Aorta (tissue), 5 donors: ENCODE data around the gene DEDD. TPM values are rescaled to one million over a fixed set of nuclear protein-coding genes. Genes with fewer than 3 reads are reported as not detected.

ENCODE experiments used
- ATAC-seq: fragments of 200-7000 bp; cut with Tn5 transposase; one replicate; pipeline ENCODE4 v1.9.1; 2022; ENCODE audit warnings: moderate library complexity; ENCODE audit not compliant: low FRiP score
- DNase-seq, 2 donors: peaks; one replicate each; pipeline ENCODE4 v3.0.0-alpha.2; 2020
- H3K27ac ChIP-seq, 2 donors: one replicate each; pipeline ENCODE4 v1.5.1; 2013; ENCODE audit warnings: low read length in 2 of 2, mild to moderate bottlenecking in 2 of 2, moderate library complexity in 2 of 2, control low read depth in 1 of 2, inconsistent platforms in 1 of 2, low read depth in 1 of 2
- H3K27me3 ChIP-seq, 2 donors: one replicate each; pipeline ENCODE4 v1.6.1; 2013; ENCODE audit warnings: control low read depth in 1 of 2, low read length in 1 of 2, mild to moderate bottlenecking in 1 of 2, moderate library complexity in 1 of 2; ENCODE audit not compliant: insufficient read depth in 2 of 2, control insufficient read depth in 1 of 2
- H3K36me3 ChIP-seq, 2 donors: one replicate each; pipeline ENCODE4 v1.6.1; 2013; ENCODE audit warnings: control low read depth in 1 of 2, low read length in 1 of 2, mild to moderate bottlenecking in 1 of 2; ENCODE audit not compliant: insufficient read depth in 2 of 2, control insufficient read depth in 1 of 2
- H3K4me1 ChIP-seq, 2 donors: one replicate each; pipeline ENCODE4 v1.6.1; 2013; ENCODE audit warnings: low read length in 2 of 2, control low read depth in 1 of 2, mild to moderate bottlenecking in 1 of 2, moderate library complexity in 1 of 2; ENCODE audit not compliant: insufficient read depth in 2 of 2, control insufficient read depth in 1 of 2
- H3K4me3 ChIP-seq, 2 donors: one replicate each; pipeline ENCODE4 v1.5.1; 2013; ENCODE audit warnings: low read length in 2 of 2, control low read depth in 1 of 2, mild to moderate bottlenecking in 1 of 2
- H3K9me3 ChIP-seq: one replicate; pipeline ENCODE4 v1.6.1; 2013; ENCODE audit warnings: mild to moderate bottlenecking, low read length; ENCODE audit not compliant: control insufficient read depth
- WGBS, 2 donors: extraction: QIAGEN DNeasy Blood & Tissue Kit; methylation state at CpG; one replicate each; pipeline ENCODE4 v1.1.7; 2013; 5-methylcytosine and 5-hydroxymethylcytosine counted together
- intact Hi-C, 2 donors: fragments of 100-400 bp; cut with DNase I; formaldehyde crosslinking; loops; one replicate each; pipeline versions ENCODE4 v1.14.2 to v1.15.0; 2022
- polyA plus RNA-seq, 2 donors: library from polyadenylated mRNA; stranded (reverse); fragments of 200-250 nt; gene quantifications; one replicate each; pipeline ENCODE4 v1.2.3, GENCODE V29; 2013
- total RNA-seq, 2 donors: library from RNA; stranded (reverse); fragmentation: NEBNext Ultra II Directional; extraction: Animal tissue kit (Norgen Biotek cat#: 25700); gene quantifications; one replicate each; pipeline ENCODE4 v1.2.1, GENCODE V29; 2021
- donor health status: healthy with polysubstance abuse.
- donor health status: Bipolar disorder and iron deficiency.
- donor health status: DM: no; HTN: no; CAD: no.
- donor health status: DM: no; HTN: no; CAD: no.
- donor health status: DM: yes; HTN: yes; CAD: no.

Gene DEDD
- total and polyA plus RNA-seq, 4 donors, result 25.2 to 46.8 (median 42.2) TPM

DNA sequence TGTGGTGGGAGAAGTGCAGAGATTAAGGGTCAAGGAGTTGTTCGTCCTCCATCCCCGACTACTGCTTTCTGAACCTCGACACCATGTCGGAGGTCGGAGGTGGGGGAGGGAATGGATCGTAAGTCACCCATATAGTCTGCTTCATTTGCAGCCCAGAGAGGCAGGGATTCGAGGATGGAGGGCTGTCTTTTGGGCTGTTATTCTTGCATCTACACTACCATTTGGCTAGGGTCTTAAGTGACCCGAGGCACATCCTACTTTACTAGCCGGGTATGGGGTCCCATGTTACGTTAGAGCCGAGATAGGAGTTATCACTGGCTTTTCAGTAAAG lies 27.4 kb upstream of the DEDD start:
- Histone ChIP-seq H3K4me1 (no peaks in the 10 kb centered on the region), H3K27ac (no peak overlapping the region), H3K36me3 (no peaks in the 10 kb centered on the region), H3K4me3 (peak overlapping the region; percentile 23 to 61), H3K9me3 (no peaks in the 10 kb centered on the region), H3K27me3 (no peaks in the 10 kb centered on the region)
- DNase-seq (no peak), ATAC-seq (no peak)
- WGBS, 2 donors, result 2 to 3% methylated on average over 11 of the region's 11 CpGs
- intact Hi-C loops, result loop anchor here in 1 of 2 donors (2.0 kb wide), 1 partner anchor 27 kb away; the partner anchor contains the start of gene DEDD

DNA sequence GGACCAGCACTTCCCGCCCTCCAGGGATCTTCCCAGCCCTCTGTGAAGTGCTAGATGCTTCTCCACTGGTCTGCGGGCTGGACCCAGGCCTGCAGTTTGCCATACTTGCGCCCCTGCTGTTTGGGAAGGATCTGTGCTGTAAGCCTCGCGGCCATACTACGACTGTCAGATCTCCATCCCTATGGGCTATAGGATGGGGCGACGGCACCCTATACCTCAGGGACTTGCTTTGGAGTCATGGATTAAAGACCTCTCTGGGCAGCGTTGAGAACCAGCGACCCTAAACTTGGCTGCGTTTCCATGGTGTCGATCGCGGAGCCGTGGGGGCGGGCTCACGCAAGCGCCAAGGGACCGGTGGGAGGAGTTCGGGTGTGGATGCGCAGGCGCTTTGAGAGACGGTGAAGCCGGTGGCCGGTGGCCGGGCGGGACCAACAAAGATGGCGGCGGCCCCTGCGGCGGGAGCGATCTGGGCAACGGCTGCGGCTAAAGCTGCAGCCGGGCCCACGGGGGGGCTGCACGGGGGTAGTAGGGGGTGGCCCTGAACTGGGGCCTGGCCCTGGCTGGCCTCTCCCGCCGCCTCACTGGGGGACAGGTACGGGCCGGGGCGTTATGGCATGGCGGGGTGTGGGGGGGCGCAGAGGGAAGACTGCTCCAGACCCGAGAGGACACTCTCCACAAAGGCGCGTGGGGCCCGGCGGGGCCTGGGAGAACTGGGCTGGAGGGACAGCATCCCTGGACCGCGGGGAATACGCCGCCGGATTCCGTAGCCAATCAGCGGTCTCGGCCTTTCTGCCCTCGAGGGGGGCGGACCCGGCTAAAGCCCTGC lies 26.8 kb upstream of the DEDD start, which contains the start of gene USP21:
Gene USP21, plus strand, starts transcription at position 414 of the 826 bp plus-strand sequence. CDS start 1,141 bp downstream, outside the sequence.
- H3K27me3 ChIP-seq, result no peaks in the 10 kb centered on the region
- 1% methylated on average over 59 to 60 of the region's 60 CpGs for WGBS, 2 donors
- peak; percentile 97 for ATAC-seq
- no peaks in the 10 kb centered on the region for H3K9me3 ChIP-seq
- peaks cover 0 to 1% of the 10 kb centered on the region in 2 donors for H3K4me1 ChIP-seq
- H3K4me3 ChIP-seq, result peak within 1 kb of the TSS; percentile 23 to 61
- H3K36me3 ChIP-seq, result no peaks in the 10 kb centered on the region
- peak within 1 kb of the TSS in 1 of 2 donors; percentile 82 for H3K27ac ChIP-seq
- intact Hi-C loops, result loop anchor here in 1 of 2 donors (2.0 kb wide), 1 partner anchor 26 kb away; the partner anchor contains the start of gene DEDD
- peak; percentile 96 to 98 for DNase-seq

DNA sequence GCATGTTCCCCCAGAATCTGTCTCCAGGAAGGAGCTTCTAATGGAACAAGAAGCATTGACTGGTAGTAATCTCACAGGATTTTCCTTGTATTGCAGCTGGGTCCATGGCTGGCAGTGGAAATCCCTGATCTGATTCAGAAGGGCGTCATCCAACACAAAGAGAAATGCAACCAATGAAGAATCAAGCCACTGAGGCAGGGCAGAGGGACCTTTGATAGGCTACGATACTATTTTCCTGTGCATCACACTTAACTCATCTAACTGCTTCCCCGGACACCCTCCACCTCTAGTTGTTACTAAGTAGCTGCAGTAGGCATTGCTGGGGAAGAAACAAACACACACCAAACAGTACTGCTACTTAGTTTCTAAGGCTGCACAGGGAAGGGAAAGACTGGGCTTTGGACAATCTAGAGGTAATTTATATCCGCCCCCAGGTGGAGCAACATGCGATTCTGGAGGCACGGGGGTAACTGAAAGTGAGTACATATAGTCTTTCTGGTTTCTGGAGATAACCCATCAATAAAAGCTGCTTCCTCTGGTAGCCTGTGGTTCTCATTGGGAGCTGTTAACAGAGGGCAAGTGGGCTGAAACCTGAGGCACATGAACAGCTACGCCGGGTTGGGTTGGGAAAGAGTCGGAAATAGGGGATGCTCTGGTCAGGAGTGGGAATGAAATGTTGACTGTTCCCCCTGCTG lies 26.0 kb upstream of the DEDD start:
- Histone ChIP-seq H3K4me3 (peak overlapping the region in 1 of 2 donors; percentile 61), H3K36me3 (no peaks in the 10 kb centered on the region), H3K4me1 (peaks cover 0 to 1% of the 10 kb centered on the region in 2 donors), H3K27me3 (no peaks in the 10 kb centered on the region), H3K9me3 (no peaks in the 10 kb centered on the region), H3K27ac (peak overlapping the region in 1 of 2 donors; percentile 82)
- WGBS, 2 donors, result 73% methylated on average over 9 of the region's 9 CpGs
- intact Hi-C loops, result loop anchor here in 1 of 2 donors (2.0 kb wide), 1 partner anchor 26 kb away; the partner anchor contains the start of gene DEDD
- ATAC-seq (no peak), DNase-seq (peak in 1 of 2 donors; percentile 8)

- Histone ChIP-seq H3K27me3 (no peaks in the 10 kb centered on the region), H3K4me3 (no peak overlapping the region), H3K36me3 (no peaks in the 10 kb centered on the region), H3K9me3 (no peaks in the 10 kb centered on the region), H3K4me1 (peaks cover 0 to 1% of the 10 kb centered on the region in 2 donors), H3K27ac (no peak overlapping the region)
- WGBS, 2 donors, result 84 to 96% methylated on average over 1 of the region's 1 CpG
- no peak for ATAC-seq
- intact Hi-C loops, result loop anchor here in 1 of 2 donors (2.0 kb wide), 1 partner anchor 25 kb away; the partner anchor contains the start of gene DEDD
- DNase-seq, result peak in 1 of 2 donors; percentile 2
Observed at GRCh38 chr1:161157867-161158266, 25.4 kb upstream of the DEDD start.

- H3K4me3 ChIP-seq, result peak within 1 kb of the TSS; percentile 70 to 76
- 0 to 1% methylated on average over 33 of the region's 33 CpGs for WGBS, 2 donors
- peak within 1 kb of the TSS; percentile 57 to 86 for H3K27ac ChIP-seq
- no peaks in the 10 kb centered on the region for H3K27me3 ChIP-seq
- no peaks in the 10 kb centered on the region for H3K36me3 ChIP-seq
- peak; percentile 89 to 90 for DNase-seq
- peaks cover 0 to 1% of the 10 kb centered on the region in 2 donors for H3K4me1 ChIP-seq
- ATAC-seq, result peak; percentile 95
- no peaks in the 10 kb centered on the region for H3K9me3 ChIP-seq
- intact Hi-C loops, result loop anchor here in 1 of 2 donors (2.0 kb wide), 1 partner anchor 21 kb away; the partner anchor contains the start of gene DEDD
Observed at GRCh38 chr1:161153682-161154337, 21.3 kb upstream of the DEDD start, which contains the start of gene UFC1. TSS of gene UFC1 (plus strand) at chr1:161153978. CDS start at chr1:161153998, 20 bp downstream.

DNA sequence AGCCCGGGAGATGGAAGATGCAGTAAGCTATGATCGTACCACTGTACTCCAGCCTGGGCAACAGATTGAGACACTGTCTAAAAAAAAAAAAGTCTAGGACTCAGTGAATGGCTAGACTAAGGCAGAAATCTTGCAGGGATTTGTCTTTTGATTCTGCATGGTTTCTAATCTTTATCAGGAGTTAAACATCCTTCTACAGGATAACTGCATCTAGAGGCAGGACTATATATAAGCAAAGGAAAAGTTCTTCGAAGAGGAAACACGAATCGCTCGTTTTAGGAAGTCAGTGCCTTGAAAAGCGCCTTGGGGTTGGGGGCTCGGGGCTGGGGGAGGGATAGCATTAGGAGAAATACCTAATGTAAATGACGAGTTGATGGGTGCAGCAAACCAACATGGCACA lies 20.7 kb upstream of the DEDD start:
- Histone ChIP-seq H3K27me3 (no peaks in the 10 kb centered on the region), H3K4me1 (peaks cover 0 to 1% of the 10 kb centered on the region in 2 donors), H3K27ac (peak overlapping the region in 1 of 2 donors; percentile 57), H3K36me3 (no peaks in the 10 kb centered on the region), H3K9me3 (no peaks in the 10 kb centered on the region), H3K4me3 (peak overlapping the region; percentile 70 to 76)
- intact Hi-C loops, result loop anchor here in 1 of 2 donors (2.0 kb wide), 1 partner anchor 20 kb away; the partner anchor contains the start of gene DEDD
- DNase-seq (no peak), ATAC-seq (no peak)
- WGBS, 2 donors, result 15 to 18% methylated on average over 9 of the region's 9 CpGs

DNA sequence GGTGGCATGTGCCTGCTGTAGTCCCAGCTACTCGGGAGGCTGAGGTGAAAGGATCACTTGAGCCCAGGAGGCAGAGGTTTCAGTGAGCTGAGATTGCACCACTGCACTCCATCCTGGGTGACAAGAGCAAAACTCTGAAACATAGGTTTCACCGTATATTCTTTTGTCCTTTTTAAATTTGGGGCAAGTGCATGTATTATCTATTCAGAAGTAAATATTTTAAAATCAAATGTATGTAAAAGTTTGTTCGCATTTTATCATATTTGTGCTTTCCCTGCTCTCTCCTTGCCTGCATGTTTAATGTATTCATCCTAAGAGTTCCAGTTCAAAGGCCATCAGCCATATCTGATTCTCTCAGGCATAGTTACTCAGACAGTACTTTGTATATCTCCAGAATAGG lies 13.4 kb upstream of the DEDD start:
- ATAC-seq, result no peak
- no peak overlapping the region for H3K27ac ChIP-seq
- H3K4me1 ChIP-seq, result no peaks in the 10 kb centered on the region
- no peak overlapping the region for H3K4me3 ChIP-seq
- 71 to 78% methylated on average over 3 of the region's 3 CpGs for WGBS, 2 donors
- H3K36me3 ChIP-seq, result no peaks in the 10 kb centered on the region
- H3K27me3 ChIP-seq, result no peaks in the 10 kb centered on the region
- no peak for DNase-seq
- H3K9me3 ChIP-seq, result no peaks in the 10 kb centered on the region
- intact Hi-C loops, result no loop called here

DNA sequence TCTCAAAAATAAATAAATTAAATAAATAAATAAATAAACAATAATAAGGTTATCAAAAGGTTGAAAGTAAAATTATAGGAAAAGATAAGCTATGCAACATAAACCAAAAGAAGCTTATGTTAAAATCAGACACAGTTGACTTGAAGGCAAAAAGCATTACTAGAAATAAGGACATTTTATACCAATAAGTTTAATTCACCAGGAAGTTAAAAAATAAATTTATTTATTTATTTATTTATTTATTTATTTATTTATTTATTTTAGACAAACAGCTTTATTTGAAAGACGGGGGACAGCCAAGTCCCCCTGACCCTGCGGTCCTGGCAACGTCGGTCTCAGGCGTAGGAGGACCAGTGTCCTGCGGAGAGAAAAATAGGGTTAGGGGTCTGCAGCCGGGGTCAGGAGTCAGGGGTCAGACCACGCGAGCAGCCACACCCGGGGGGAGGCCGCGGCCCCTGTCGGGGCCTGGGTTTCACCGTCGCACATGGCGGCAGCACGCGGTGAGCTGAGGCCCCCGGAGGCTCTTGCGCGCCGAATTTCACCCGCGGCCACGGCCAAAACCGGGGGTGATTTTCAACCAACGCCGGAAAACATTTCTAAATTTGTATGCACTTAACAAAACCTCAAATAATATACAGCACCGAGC lies 8.4 kb upstream of the DEDD start:
- intact Hi-C loops, result no loop called here
- H3K27me3 ChIP-seq, result no peaks in the 10 kb centered on the region
- H3K9me3 ChIP-seq, result no peaks in the 10 kb centered on the region
- no peak overlapping the region for H3K27ac ChIP-seq
- DNase-seq (no peak), ATAC-seq (no peak)
- 92 to 94% methylated on average over 29 of the region's 29 CpGs for WGBS, 2 donors
- H3K4me3 ChIP-seq, result no peak overlapping the region
- H3K4me1 ChIP-seq, result no peaks in the 10 kb centered on the region
- H3K36me3 ChIP-seq, result no peaks in the 10 kb centered on the region
